Testis (tissue), 2 donors: ENCODE data around the gene VPS13C.

Experiments used
- POLR2A ChIP-seq: fragments of 450-650 bp; IDR thresholded peaks from one replicate; pipeline ENCODE4 v1.6.1; 2017; ENCODE audit warnings: antibody characterized with exemption, mild to moderate bottlenecking, moderate library complexity
- TF ChIP-seq, protein P1 (sequence below), 3 experiments: fragments of 450-650 bp in 2 of 3; fragments of 200-600 bp in 1 of 3; sonication (generic) in 1 of 3; IDR thresholded peaks; one replicate each; pipeline ENCODE4 v1.5.1; 2016 to 2019; ENCODE audit warnings: antibody characterized with exemption in 3 of 3, mild to moderate bottlenecking in 2 of 3, moderate library complexity in 1 of 3

DNA sequence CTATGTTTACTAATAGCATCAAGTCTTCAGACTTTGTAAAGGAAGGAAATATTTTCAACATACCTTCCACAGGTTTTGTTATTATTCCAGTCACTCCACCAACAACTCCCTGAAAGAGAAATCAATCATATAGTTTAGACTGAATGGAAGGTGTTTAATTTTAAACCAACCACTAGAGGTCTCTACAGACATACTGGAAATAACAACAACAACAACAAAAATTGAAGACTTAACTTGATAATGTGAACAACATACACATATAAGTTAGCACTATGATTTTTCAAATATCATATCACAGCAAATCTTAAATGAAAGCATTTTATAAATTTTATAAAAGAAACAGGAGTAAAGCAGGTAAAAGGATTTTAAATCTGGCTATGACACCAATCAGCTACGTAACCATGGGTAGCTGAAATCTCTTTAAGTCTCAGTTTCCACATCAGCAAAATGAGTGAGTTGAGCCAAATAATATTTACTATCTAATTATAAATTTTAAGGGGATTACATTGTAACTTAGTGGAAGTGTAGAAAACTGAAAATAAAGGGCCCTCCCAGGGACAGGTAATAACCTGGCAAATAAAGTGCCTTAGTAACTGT, 188.2 kb downstream of the VPS13C start:
- TF ChIP-seq, protein P1, sequence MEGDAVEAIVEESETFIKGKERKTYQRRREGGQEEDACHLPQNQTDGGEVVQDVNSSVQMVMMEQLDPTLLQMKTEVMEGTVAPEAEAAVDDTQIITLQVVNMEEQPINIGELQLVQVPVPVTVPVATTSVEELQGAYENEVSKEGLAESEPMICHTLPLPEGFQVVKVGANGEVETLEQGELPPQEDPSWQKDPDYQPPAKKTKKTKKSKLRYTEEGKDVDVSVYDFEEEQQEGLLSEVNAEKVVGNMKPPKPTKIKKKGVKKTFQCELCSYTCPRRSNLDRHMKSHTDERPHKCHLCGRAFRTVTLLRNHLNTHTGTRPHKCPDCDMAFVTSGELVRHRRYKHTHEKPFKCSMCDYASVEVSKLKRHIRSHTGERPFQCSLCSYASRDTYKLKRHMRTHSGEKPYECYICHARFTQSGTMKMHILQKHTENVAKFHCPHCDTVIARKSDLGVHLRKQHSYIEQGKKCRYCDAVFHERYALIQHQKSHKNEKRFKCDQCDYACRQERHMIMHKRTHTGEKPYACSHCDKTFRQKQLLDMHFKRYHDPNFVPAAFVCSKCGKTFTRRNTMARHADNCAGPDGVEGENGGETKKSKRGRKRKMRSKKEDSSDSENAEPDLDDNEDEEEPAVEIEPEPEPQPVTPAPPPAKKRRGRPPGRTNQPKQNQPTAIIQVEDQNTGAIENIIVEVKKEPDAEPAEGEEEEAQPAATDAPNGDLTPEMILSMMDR (IDR thresholded peaks at IDR 0.05), result peak in 1 of 3 experiments; percentile 52
- no peak for TF ChIP-seq POLR2A
